Muscle layer of colon (tissue), 2 donors: Measurements from ENCODE around the gene CADPS2.

ENCODE experiments used
- H3K27ac ChIP-seq: one replicate; pipeline ENCODE4 v1.7.0; 2013; ENCODE audit warnings: low read depth, mild to moderate bottlenecking, low read length, moderate library complexity
- H3K27me3 ChIP-seq, 2 donors: one replicate each; pipeline ENCODE4 v1.7.0; 2013; ENCODE audit warnings: low read length in 2 of 2, mild to moderate bottlenecking in 2 of 2; ENCODE audit not compliant: insufficient read depth in 2 of 2, control insufficient read depth in 1 of 2
- H3K36me3 ChIP-seq: one replicate; pipeline ENCODE4 v1.7.0; 2013; ENCODE audit warnings: mild to moderate bottlenecking, low read length; ENCODE audit not compliant: insufficient read depth
- H3K4me1 ChIP-seq: one replicate; pipeline ENCODE4 v1.7.0; 2013; ENCODE audit warnings: mild to moderate bottlenecking, low read length; ENCODE audit not compliant: insufficient read depth
- H3K4me3 ChIP-seq, 2 donors: one replicate each; pipeline ENCODE4 v1.7.0; 2013; ENCODE audit warnings: low read length in 2 of 2, low read depth in 1 of 2, mild to moderate bottlenecking in 1 of 2, moderate library complexity in 1 of 2
- H3K9ac ChIP-seq: one replicate; pipeline ENCODE4 v1.7.0; 2013; ENCODE audit warnings: low read length
- H3K9me3 ChIP-seq: one replicate; pipeline ENCODE4 v1.7.0; 2013; ENCODE audit warnings: mild to moderate bottlenecking, low read length
- donor health status: abdominal sarcoma.
- donor health status: Adenocarcinoma of cecum.

CADPS2 gene

GRCh38 chr7:122827763-122828162 is 58.5 kb downstream of the CADPS2 start:
- no peak overlapping the region for H3K9ac ChIP-seq
- H3K36me3 ChIP-seq = no peaks in the 10 kb centered on the region
- no peaks in the 10 kb centered on the region for H3K27me3 ChIP-seq
- H3K4me3 ChIP-seq = no peak overlapping the region
- H3K9me3 ChIP-seq = no peaks in the 10 kb centered on the region
- no peaks in the 10 kb centered on the region for H3K4me1 ChIP-seq
- no peak overlapping the region for H3K27ac ChIP-seq

GRCh38 chr7:122813845-122814244 is 72.4 kb downstream of the CADPS2 start:
- Histone ChIP-seq H3K36me3 (no peaks in the 10 kb centered on the region), H3K27ac (no peak overlapping the region), H3K27me3 (no peaks in the 10 kb centered on the region), H3K4me1 (no peaks in the 10 kb centered on the region), H3K9ac (no peak overlapping the region), H3K9me3 (no peaks in the 10 kb centered on the region), H3K4me3 (no peak overlapping the region)

GRCh38 chr7:122803851-122804250 is 82.4 kb downstream of the CADPS2 start:
- peaks cover 4% of the 10 kb centered on the region for H3K4me1 ChIP-seq
- H3K9me3 ChIP-seq = no peaks in the 10 kb centered on the region
- H3K36me3 ChIP-seq = no peaks in the 10 kb centered on the region
- H3K4me3 ChIP-seq = no peak overlapping the region
- H3K9ac ChIP-seq = no peak overlapping the region
- H3K27me3 ChIP-seq = no peaks in the 10 kb centered on the region
- H3K27ac ChIP-seq = no peak overlapping the region

GRCh38 chr7:122803323-122803722 is 82.9 kb downstream of the CADPS2 start:
- Histone ChIP-seq H3K4me1 (peaks cover 4% of the 10 kb centered on the region), H3K9ac (no peak overlapping the region), H3K4me3 (no peak overlapping the region), H3K27ac (no peak overlapping the region), H3K27me3 (no peaks in the 10 kb centered on the region), H3K36me3 (no peaks in the 10 kb centered on the region), H3K9me3 (no peaks in the 10 kb centered on the region)

- Histone ChIP-seq H3K27me3 (no peaks in the 10 kb centered on the region), H3K4me1 (peaks cover 4% of the 10 kb centered on the region), H3K4me3 (no peak overlapping the region), H3K9ac (no peak overlapping the region), H3K9me3 (no peaks in the 10 kb centered on the region), H3K36me3 (no peaks in the 10 kb centered on the region), H3K27ac (no peak overlapping the region)
These were observed 83.9 kb downstream of the CADPS2 start for GRCh38 chr7:122802301-122802751.

GRCh38 chr7:122791959-122792545 is 94.2 kb downstream of the CADPS2 start:
- Histone ChIP-seq H3K27ac (no peak overlapping the region), H3K9me3 (no peaks in the 10 kb centered on the region), H3K36me3 (no peaks in the 10 kb centered on the region), H3K27me3 (no peaks in the 10 kb centered on the region), H3K4me1 (no peaks in the 10 kb centered on the region), H3K4me3 (no peak overlapping the region), H3K9ac (no peak overlapping the region)

- no peaks in the 10 kb centered on the region for H3K4me1 ChIP-seq
- no peaks in the 10 kb centered on the region for H3K36me3 ChIP-seq
- no peak overlapping the region for H3K4me3 ChIP-seq
- no peak overlapping the region for H3K9ac ChIP-seq
- no peaks in the 10 kb centered on the region for H3K9me3 ChIP-seq
- H3K27ac ChIP-seq = no peak overlapping the region
- H3K27me3 ChIP-seq = no peaks in the 10 kb centered on the region
These were observed 95.7 kb downstream of the CADPS2 start for GRCh38 chr7:122790591-122790990.

- H3K36me3 ChIP-seq = no peaks in the 10 kb centered on the region
- no peak overlapping the region for H3K27ac ChIP-seq
- no peaks in the 10 kb centered on the region for H3K27me3 ChIP-seq
- H3K9ac ChIP-seq = no peak overlapping the region
- H3K4me1 ChIP-seq = no peaks in the 10 kb centered on the region
- no peaks in the 10 kb centered on the region for H3K9me3 ChIP-seq
- H3K4me3 ChIP-seq = no peak overlapping the region
These were observed 96.1 kb downstream of the CADPS2 start for GRCh38 chr7:122790132-122790531.

- Histone ChIP-seq H3K4me3 (no peak overlapping the region), H3K4me1 (no peaks in the 10 kb centered on the region), H3K27ac (no peak overlapping the region)
These were observed 97.1 kb downstream of the CADPS2 start for GRCh38 chr7:122789156-122789555.

GRCh38 chr7:122770686-122771335 is 115.4 kb downstream of the CADPS2 start:
- Histone ChIP-seq H3K27ac (no peak overlapping the region), H3K4me3 (no peak overlapping the region), H3K36me3 (no peaks in the 10 kb centered on the region), H3K9ac (no peak overlapping the region), H3K27me3 (no peaks in the 10 kb centered on the region), H3K9me3 (no peaks in the 10 kb centered on the region), H3K4me1 (no peaks in the 10 kb centered on the region)

More at GRCh38 chr7:122789156-122789555, 97.1 kb downstream of the CADPS2 start:
- no peaks in the 10 kb centered on the region for H3K36me3 ChIP-seq
- no peak overlapping the region for H3K9ac ChIP-seq
- no peaks in the 10 kb centered on the region for H3K27me3 ChIP-seq
- H3K9me3 ChIP-seq = no peaks in the 10 kb centered on the region

GRCh38 chr7:122768827-122769226 is 117.4 kb downstream of the CADPS2 start:
- Histone ChIP-seq H3K27ac (no peak overlapping the region), H3K36me3 (no peaks in the 10 kb centered on the region), H3K9me3 (no peaks in the 10 kb centered on the region), H3K4me3 (no peak overlapping the region), H3K4me1 (peaks cover 4% of the 10 kb centered on the region), H3K27me3 (no peaks in the 10 kb centered on the region), H3K9ac (no peak overlapping the region)

GRCh38 chr7:122767339-122767738 is 118.9 kb downstream of the CADPS2 start:
- Histone ChIP-seq H3K4me3 (no peak overlapping the region), H3K27me3 (no peaks in the 10 kb centered on the region), H3K9me3 (no peaks in the 10 kb centered on the region), H3K27ac (no peak overlapping the region), H3K36me3 (no peaks in the 10 kb centered on the region), H3K9ac (no peak overlapping the region), H3K4me1 (peaks cover 4% of the 10 kb centered on the region)
